HFFc6 (cell line): ENCODE measurements around the gene AARSD1. TPM values are rescaled to one million over a fixed set of nuclear protein-coding genes. Genes with fewer than 3 reads are reported as not detected.

ENCODE experiments used
- DNase-seq: peaks from one replicate; pipeline ENCODE4 v3.0.0-alpha.2; 2018
- H3K27ac Mint-ChIP-seq: 2 replicates; pipeline ENCODE4 v1.8.0; 2020; ENCODE audit warnings: mild to moderate bottlenecking, mixed read lengths
- H3K27me3 Mint-ChIP-seq: 2 replicates; pipeline ENCODE4 v1.8.0; 2021; ENCODE audit warnings: mild to moderate bottlenecking, moderate library complexity, mixed read lengths; ENCODE audit not compliant: insufficient read depth
- H3K36me3 Mint-ChIP-seq: 2 replicates; pipeline ENCODE4 v1.8.0; 2021; ENCODE audit warnings: low read depth, mixed read lengths
- H3K4me1 Mint-ChIP-seq: 2 replicates; pipeline ENCODE4 v1.8.0; 2020; ENCODE audit warnings: low read depth, mixed read lengths
- H3K4me3 Mint-ChIP-seq: 2 replicates; pipeline ENCODE4 v1.8.0; 2020; ENCODE audit warnings: mild to moderate bottlenecking, moderate library complexity, mixed read lengths
- H3K9me3 Mint-ChIP-seq: 2 replicates; pipeline ENCODE4 v1.8.0; 2020; ENCODE audit warnings: mild to moderate bottlenecking, mixed read lengths
- long read RNA-seq: library from polyadenylated mRNA; unstranded; transcript quantifications from one replicate; pipeline ENCODE4 v2.0.0, GENCODE V29; 2019
- total RNA-seq, 6 experiments: library from RNA; stranded (reverse); fragmentation: NEBNext Ultra II Directional; extraction: Animal tissue kit (Norgen Biotek cat#: 25700); gene quantifications; 2 replicates in 1 of 6; 3 replicates in 5 of 6; pipeline ENCODE4 v1.2.3, GENCODE V29; 2021
- TF ChIP-seq, protein P1 (sequence below): fragments of 200-600 bp; sonication (generic); IDR thresholded peaks from 2 replicates; pipeline ENCODE4 v1.5.0; 2021; ENCODE audit warnings: antibody characterized with exemption, mild to moderate bottlenecking

AARSD1 gene, protein sequence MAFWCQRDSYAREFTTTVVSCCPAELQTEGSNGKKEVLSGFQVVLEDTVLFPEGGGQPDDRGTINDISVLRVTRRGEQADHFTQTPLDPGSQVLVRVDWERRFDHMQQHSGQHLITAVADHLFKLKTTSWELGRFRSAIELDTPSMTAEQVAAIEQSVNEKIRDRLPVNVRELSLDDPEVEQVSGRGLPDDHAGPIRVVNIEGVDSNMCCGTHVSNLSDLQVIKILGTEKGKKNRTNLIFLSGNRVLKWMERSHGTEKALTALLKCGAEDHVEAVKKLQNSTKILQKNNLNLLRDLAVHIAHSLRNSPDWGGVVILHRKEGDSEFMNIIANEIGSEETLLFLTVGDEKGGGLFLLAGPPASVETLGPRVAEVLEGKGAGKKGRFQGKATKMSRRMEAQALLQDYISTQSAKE
- total RNA-seq = 10 to 100 TPM; 42.5 to 54.5 (median 47.1) TPM
- long read RNA-seq, transcript AARSD1-202 (12 exons, 1,322 nt) = major isoform, 48 of 62 reads
- long read RNA-seq, partial matches to known transcripts = 1 of 62 reads
- long read RNA-seq, other reads (novel, unspliced or antisense) = 13 of 62 reads

DNA sequence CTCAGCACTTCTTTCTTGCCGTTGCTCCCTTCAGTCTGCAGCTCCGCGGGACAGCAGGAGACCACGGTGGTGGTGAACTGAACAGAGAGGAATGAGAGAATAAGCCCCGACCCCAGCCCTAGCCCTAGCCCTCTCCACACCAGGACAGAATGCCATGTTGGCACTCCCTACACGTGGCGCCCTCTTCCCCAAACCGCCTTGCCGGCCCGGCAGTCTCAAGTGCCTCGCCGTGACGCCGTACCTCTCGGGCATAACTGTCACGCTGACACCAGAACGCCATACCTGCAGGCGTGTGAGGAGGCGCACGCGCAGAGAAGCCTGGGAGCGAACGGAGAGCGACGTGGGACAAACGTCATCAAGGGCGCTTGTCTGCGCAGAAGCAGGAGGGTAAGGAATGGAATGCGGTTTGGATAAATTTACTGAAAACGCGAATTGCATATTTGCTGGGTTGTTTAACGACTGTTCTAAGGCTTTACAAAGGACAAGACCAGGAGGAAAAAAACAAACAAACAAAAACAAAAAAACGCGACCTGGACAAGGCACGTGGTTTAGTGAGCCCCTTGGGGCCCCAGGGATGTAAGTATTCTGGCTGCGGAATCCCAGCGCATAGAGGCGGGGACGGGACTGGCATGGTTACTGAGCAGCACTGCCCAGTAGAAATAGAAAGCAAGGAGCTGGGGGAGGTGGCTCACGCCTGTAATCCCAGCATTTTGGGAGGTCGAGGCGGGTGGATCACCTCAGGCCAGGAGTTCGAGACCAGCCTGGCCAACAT lies at the start of gene AARSD1:
Gene AARSD1, minus strand, starts transcription at position 294 of the 772 bp plus-strand sequence. Its CDS starts 14 bp downstream, at position 280.
- DNase-seq = peak; percentile 91
- Mint-ChIP-seq H3K27ac (peak within 1 kb of the TSS; percentile 95), H3K9me3 (peaks cover 4% of the 10 kb centered on the region; the same call in 1 of the 2 replicates), H3K36me3 (peaks cover 32% of the 10 kb centered on the region), H3K27me3 (peaks cover 4% of the 10 kb centered on the region; the same call in 1 of the 2 replicates), H3K4me1 (peaks cover 15% of the 10 kb centered on the region), H3K4me3 (peak within 1 kb of the TSS; percentile 98)
- TF ChIP-seq, protein P1, sequence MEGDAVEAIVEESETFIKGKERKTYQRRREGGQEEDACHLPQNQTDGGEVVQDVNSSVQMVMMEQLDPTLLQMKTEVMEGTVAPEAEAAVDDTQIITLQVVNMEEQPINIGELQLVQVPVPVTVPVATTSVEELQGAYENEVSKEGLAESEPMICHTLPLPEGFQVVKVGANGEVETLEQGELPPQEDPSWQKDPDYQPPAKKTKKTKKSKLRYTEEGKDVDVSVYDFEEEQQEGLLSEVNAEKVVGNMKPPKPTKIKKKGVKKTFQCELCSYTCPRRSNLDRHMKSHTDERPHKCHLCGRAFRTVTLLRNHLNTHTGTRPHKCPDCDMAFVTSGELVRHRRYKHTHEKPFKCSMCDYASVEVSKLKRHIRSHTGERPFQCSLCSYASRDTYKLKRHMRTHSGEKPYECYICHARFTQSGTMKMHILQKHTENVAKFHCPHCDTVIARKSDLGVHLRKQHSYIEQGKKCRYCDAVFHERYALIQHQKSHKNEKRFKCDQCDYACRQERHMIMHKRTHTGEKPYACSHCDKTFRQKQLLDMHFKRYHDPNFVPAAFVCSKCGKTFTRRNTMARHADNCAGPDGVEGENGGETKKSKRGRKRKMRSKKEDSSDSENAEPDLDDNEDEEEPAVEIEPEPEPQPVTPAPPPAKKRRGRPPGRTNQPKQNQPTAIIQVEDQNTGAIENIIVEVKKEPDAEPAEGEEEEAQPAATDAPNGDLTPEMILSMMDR = 0 out of 2 replicates have a peak, but pooled peaks have one; percentile 9

DNA sequence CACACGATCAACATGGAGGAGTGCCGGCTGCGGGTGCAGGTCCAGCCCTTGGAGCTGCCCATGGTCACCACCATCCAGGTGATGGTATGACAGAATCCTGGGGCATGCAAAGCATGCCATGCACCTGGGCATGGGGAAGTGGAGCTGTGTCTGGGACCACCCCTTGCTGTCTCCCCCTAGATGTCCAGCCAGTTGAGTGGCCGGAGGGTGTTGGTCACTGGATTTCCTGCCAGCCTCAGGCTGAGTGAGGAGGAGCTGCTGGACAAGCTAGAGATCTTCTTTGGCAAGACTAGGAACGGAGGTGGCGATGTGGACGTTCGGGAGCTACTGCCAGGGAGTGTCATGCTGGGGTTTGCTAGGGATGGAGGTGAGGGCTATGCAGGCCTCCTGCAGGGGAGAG lies 49.0 kb upstream of the AARSD1 start:
- Mint-ChIP-seq H3K36me3 (peaks cover 9% of the 10 kb centered on the region), H3K4me3 (no peak overlapping the region), H3K27me3 (no peaks in the 10 kb centered on the region; the same call in 1 of the 2 replicates), H3K9me3 (no peaks in the 10 kb centered on the region), H3K27ac (0 out of 2 replicates have a peak overlapping the region, but pooled peaks have one; percentile 25), H3K4me1 (peaks cover 27% of the 10 kb centered on the region)
- no peak for DNase-seq
- TF ChIP-seq, protein P1 = no peak

DNA sequence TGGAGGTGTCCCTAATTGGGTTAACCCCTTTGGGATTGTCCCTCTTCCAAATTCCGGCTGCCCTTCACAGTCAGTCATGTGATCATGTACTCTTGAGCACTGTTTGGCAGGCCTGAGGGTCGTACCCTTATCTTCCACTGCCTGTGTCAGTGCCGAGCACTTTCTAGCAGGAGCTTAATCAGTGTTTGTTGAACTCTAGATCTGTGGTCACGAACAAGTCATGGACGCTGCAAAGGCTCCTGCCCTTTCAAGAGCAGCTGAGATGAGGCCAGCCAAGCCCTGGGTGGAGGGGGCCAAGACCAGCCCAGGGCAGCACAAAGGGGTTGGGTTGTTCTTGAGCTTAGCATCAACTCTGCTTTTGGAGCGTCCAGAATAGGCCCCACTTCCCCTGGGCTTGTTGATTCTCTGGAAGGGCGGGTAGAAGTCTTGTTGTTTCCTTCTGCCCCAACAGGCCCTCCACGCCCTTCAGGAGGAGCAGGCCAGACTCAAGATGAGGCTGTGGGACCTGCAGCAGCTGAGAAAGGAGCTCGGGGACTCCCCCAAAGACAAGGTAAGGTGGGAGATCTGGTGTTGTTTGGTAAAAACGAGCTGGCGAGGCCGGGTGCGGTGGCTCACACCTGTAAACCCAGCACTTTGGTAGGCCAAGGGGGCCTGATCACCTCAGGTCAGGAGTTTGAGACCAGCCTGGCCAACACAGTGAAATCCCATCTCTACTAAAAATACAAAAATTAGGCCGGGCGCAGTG lies 47.6 kb upstream of the AARSD1 start:
- no peak overlapping the region for H3K27ac Mint-ChIP-seq
- peaks cover 4% of the 10 kb centered on the region for H3K36me3 Mint-ChIP-seq
- DNase-seq = no peak
- TF ChIP-seq, protein P1 = no peak
- H3K27me3 Mint-ChIP-seq = no peaks in the 10 kb centered on the region; the same call in 1 of the 2 replicates
- H3K4me3 Mint-ChIP-seq = no peak overlapping the region
- no peaks in the 10 kb centered on the region for H3K9me3 Mint-ChIP-seq
- H3K4me1 Mint-ChIP-seq = peaks cover 30% of the 10 kb centered on the region

DNA sequence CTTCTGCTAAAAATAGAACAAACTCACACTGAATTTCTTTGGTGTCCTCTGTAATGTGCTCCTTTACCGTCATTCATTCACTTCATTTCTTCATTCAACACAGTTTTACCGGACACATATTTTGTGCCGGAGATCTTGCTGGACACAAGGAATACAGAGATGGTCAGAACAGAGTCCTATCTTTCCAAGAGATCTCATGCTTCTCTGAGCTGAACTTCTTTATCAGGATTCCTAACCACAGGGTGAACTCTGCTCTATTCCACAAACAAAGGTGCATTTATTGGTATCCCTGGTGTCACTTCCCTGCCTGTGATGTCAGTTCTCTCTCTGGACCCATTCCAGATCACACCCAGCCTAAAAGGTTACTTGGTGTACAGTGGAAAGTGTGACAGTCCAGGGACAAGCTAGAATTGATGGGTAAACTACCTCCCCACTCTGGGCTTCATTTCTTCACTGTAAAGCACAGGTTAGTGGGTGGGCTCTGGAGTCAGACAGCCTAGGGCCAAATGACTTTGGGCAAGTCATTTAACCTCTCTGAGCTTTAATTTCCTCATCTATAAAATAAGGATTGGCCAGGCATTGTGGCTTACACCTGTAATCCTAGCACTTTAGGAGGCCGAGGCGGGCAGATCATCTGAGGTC lies 46.5 kb upstream of the AARSD1 start:
- Mint-ChIP-seq H3K9me3 (no peaks in the 10 kb centered on the region), H3K4me3 (no peak overlapping the region), H3K36me3 (no peaks in the 10 kb centered on the region; the same call in none of the 2 replicates), H3K4me1 (peaks cover 35% of the 10 kb centered on the region), H3K27ac (no peak overlapping the region; the same call in 1 of the 2 replicates), H3K27me3 (peaks cover 4% of the 10 kb centered on the region)
- TF ChIP-seq, protein P1 = no peak
- no peak for DNase-seq
